ENCODE measurements around the gene PFDN1. TPM values are rescaled to one million over a fixed set of nuclear protein-coding genes. Genes with fewer than 3 reads are reported as not detected.
A peak's percentile ranks its signal among the peaks of the same experiment; 100 is the strongest.

The PFDN1 gene
- total RNA-seq, 3 donors from 2014 or later (not counting 1 experiment from before 2014, with no cell fraction given) = 28.0 to 39.1 (median 37.6) TPM

GRCh38 chr5:140348104-140348503 lies 45.2 kb upstream of the PFDN1 start:
- no peaks in the 10 kb centered on the region for H3K9me3 ChIP-seq (ENCODE audit: control insufficient read depth, insufficient read depth, low read length)
- ATAC-seq (no peak), DNase-seq (no peak)
- Mint-ChIP-seq H3K36me3 (no peaks in the 10 kb centered on the region), H3K27ac (no peak overlapping the region), H3K9me3 (no peaks in the 10 kb centered on the region), H3K4me1 (peaks cover 13 to 27% of the 10 kb centered on the region in 2 donors), H3K4me3 (peak overlapping the region; percentile 31), H3K27me3 (ENCODE audit: low read depth in 2 of 2) (peaks cover 13 to 23% of the 10 kb centered on the region in 2 donors)
- intact Hi-C loops (cut with micrococcal nuclease) = no loop called here
- TF ChIP-seq, protein P1, sequence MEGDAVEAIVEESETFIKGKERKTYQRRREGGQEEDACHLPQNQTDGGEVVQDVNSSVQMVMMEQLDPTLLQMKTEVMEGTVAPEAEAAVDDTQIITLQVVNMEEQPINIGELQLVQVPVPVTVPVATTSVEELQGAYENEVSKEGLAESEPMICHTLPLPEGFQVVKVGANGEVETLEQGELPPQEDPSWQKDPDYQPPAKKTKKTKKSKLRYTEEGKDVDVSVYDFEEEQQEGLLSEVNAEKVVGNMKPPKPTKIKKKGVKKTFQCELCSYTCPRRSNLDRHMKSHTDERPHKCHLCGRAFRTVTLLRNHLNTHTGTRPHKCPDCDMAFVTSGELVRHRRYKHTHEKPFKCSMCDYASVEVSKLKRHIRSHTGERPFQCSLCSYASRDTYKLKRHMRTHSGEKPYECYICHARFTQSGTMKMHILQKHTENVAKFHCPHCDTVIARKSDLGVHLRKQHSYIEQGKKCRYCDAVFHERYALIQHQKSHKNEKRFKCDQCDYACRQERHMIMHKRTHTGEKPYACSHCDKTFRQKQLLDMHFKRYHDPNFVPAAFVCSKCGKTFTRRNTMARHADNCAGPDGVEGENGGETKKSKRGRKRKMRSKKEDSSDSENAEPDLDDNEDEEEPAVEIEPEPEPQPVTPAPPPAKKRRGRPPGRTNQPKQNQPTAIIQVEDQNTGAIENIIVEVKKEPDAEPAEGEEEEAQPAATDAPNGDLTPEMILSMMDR (IDR thresholded peaks at IDR 0.05) = no peak
- no peak overlapping the region for H3K27ac ChIP-seq (ENCODE audit: low read length)
- peaks cover 26% of the 10 kb centered on the region for H3K4me1 ChIP-seq (ENCODE audit: control insufficient read depth, insufficient read depth, low read length)
- H3K27me3 ChIP-seq (ENCODE audit: control insufficient read depth, insufficient read depth, low read length) = no peaks in the 10 kb centered on the region
- H3K4me3 ChIP-seq (ENCODE audit: low read length) = no peak overlapping the region
- no peaks in the 10 kb centered on the region for H3K36me3 ChIP-seq (ENCODE audit: control insufficient read depth, insufficient read depth, low read length)
- WGBS (ENCODE audit: insufficient coverage) = 61% methylated on average over 4 of the region's 4 CpGs

GRCh38 chr5:140347360-140347759 lies 44.5 kb upstream of the PFDN1 start:
- Mint-ChIP-seq H3K4me1 (peaks cover 18 to 33% of the 10 kb centered on the region in 2 donors), H3K27me3 (ENCODE audit: low read depth in 2 of 2) (peaks cover 13 to 23% of the 10 kb centered on the region in 2 donors), H3K36me3 (no peaks in the 10 kb centered on the region), H3K9me3 (no peaks in the 10 kb centered on the region), H3K4me3 (peak overlapping the region; percentile 82), H3K27ac (no peak overlapping the region)
- no peak for ATAC-seq
- Histone ChIP-seq H3K27ac (ENCODE audit: low read length) (no peak overlapping the region), H3K4me3 (ENCODE audit: low read length) (no peak overlapping the region), H3K4me1 (ENCODE audit: control insufficient read depth, insufficient read depth, low read length) (peaks cover 33% of the 10 kb centered on the region), H3K9me3 (ENCODE audit: control insufficient read depth, insufficient read depth, low read length) (no peaks in the 10 kb centered on the region), H3K36me3 (ENCODE audit: control insufficient read depth, insufficient read depth, low read length) (no peaks in the 10 kb centered on the region), H3K27me3 (ENCODE audit: control insufficient read depth, insufficient read depth, low read length) (no peaks in the 10 kb centered on the region)
- TF ChIP-seq, protein P1 (IDR thresholded peaks at IDR 0.05) = no peak
- no peak for DNase-seq
- intact Hi-C loops (cut with micrococcal nuclease) = no loop called here
- WGBS (ENCODE audit: insufficient coverage) = 92% methylated on average over 2 of the region's 2 CpGs

DNA sequence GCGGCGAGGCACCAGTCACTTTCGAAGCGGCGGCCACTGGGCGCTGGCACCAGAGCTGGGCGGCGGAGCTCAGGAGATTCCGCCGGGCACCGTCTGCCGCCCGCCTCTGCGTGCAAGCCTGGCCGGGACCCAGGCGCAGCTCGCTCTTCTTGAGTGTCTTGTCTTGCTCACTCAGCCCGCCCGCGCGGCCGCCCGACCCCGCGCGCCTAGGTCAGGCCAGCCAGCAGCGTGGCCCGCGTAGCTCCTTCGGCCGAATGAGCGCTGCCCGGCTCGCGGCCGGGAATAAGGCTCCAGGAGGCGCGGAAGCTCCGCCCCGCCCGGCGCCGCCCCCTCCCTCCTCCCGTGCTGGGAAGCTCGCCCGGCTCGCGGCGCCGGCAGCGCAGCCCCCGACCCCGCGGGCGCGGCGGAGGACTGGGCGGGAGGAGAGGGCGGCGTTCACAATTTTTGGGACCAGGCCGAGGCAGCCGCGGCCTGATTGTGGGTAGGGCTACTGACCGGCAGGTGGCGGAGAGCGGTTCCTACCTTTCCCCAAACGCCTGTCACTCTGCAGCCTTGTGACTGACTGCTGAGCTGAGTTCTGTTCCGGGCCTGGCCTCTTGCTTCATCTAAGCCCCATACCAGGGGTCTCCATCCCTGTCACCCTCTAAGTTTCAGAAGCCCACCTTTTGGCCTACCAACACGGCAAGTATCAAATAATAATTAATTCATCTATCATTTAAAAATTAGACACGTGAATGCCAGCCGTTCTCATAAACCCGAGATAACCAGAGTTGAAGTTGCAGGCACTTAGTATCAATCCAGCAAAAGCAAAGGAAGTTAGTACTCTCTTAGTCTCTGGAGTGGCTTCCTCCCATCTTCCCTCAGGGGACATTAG lies 43.7 kb upstream of the PFDN1 start, which contains the start of gene HBEGF:
Gene HBEGF (minus strand): TSS at position 256 of the 874 bp plus-strand sequence. CDS start 275 bp downstream, outside the sequence.
- peaks cover 41% of the 10 kb centered on the region for H3K4me1 ChIP-seq (ENCODE audit: control insufficient read depth, insufficient read depth, low read length)

More for the DNA sequence above, 43.7 kb upstream of the PFDN1 start, which contains the start of gene HBEGF:
- TF ChIP-seq, protein P1 (IDR thresholded peaks at IDR 0.05) = peak; percentile 39
- 1% methylated on average over 71 of the region's 72 CpGs for WGBS (ENCODE audit: insufficient coverage)
- peaks cover 22 to 37% of the 10 kb centered on the region in 2 donors for H3K4me1 Mint-ChIP-seq
- peak; percentile 30 to 64 for DNase-seq
- Histone ChIP-seq H3K27ac (ENCODE audit: low read length) (no peak within 1 kb of the TSS), H3K36me3 (ENCODE audit: control insufficient read depth, insufficient read depth, low read length) (no peaks in the 10 kb centered on the region), H3K9me3 (ENCODE audit: control insufficient read depth, insufficient read depth, low read length) (no peaks in the 10 kb centered on the region), H3K27me3 (ENCODE audit: control insufficient read depth, insufficient read depth, low read length) (no peaks in the 10 kb centered on the region), H3K4me3 (ENCODE audit: low read length) (peak within 1 kb of the TSS; percentile 23)
- ATAC-seq = peak; percentile 71 to 73 (median 73)
- H3K4me3 Mint-ChIP-seq = peak within 1 kb of the TSS; percentile 87
- no peaks in the 10 kb centered on the region for H3K36me3 Mint-ChIP-seq
- H3K27ac Mint-ChIP-seq = peak within 1 kb of the TSS in 1 of 2 donors; percentile 36
- H3K9me3 Mint-ChIP-seq = no peaks in the 10 kb centered on the region
- intact Hi-C loops (cut with micrococcal nuclease) = no loop called here
- H3K27me3 Mint-ChIP-seq (ENCODE audit: low read depth in 2 of 2) = peaks cover 13 to 23% of the 10 kb centered on the region in 2 donors
